ENCODE results near the gene MLC1.
A peak's percentile ranks its signal among the peaks of the same experiment; 100 is the strongest.
"Not testable (repeated sequence)": the region's sequence is repeated elsewhere in the genome, so short reads cannot be mapped to it uniquely, and the experiment has no call there.

Gene MLC1

GRCh38 chr22:50089682-50090411 lies 4.6 kb upstream of the MLC1 start, which contains the start of gene MOV10L1:
Gene MOV10L1, plus strand, starts transcription at chr22:50090006. Its CDS starts 83 bp downstream, at chr22:50090089.
- peak; percentile 35 for DNase-seq (ENCODE audit: low read depth)
- no peak within 1 kb of the TSS for H3K4me3 ChIP-seq (ENCODE audit: low read length)
- TF ChIP-seq CTCF (IDR thresholded peaks at IDR 0.05; ENCODE audit: insufficient read depth, low read depth, low read length, missing control alignments): no peak

GRCh38 chr22:50089231-50089630 lies 4.0 kb upstream of the MLC1 start:
- TF ChIP-seq CTCF (IDR thresholded peaks at IDR 0.05; ENCODE audit: insufficient read depth, low read depth, low read length, missing control alignments): no peak
- no peak for DNase-seq (ENCODE audit: low read depth)
- no peak overlapping the region for H3K4me3 ChIP-seq (ENCODE audit: low read length)

GRCh38 chr22:50088096-50088495 lies 2.9 kb upstream of the MLC1 start:
- H3K4me3 ChIP-seq (ENCODE audit: low read length): no peak overlapping the region
- DNase-seq (ENCODE audit: low read depth): no peak
- TF ChIP-seq CTCF (IDR thresholded peaks at IDR 0.05; ENCODE audit: insufficient read depth, low read depth, low read length, missing control alignments): no peak

GRCh38 chr22:50087646-50088045 lies 2.4 kb upstream of the MLC1 start:
- no peak for DNase-seq (ENCODE audit: low read depth)
- no peak for TF ChIP-seq CTCF (IDR thresholded peaks at IDR 0.05; ENCODE audit: insufficient read depth, low read depth, low read length, missing control alignments)
- H3K4me3 ChIP-seq (ENCODE audit: low read length): no peak overlapping the region

GRCh38 chr22:50086975-50087374 lies 1.7 kb upstream of the MLC1 start:
- H3K4me3 ChIP-seq (ENCODE audit: low read length); DNase-seq (ENCODE audit: low read depth): not testable (repeated sequence)

GRCh38 chr22:50086526-50086925 lies 1.3 kb upstream of the MLC1 start:
- no peak for TF ChIP-seq CTCF (IDR thresholded peaks at IDR 0.05; ENCODE audit: insufficient read depth, low read depth, low read length, missing control alignments)
- no peak overlapping the region for H3K4me3 ChIP-seq (ENCODE audit: low read length)
- DNase-seq (ENCODE audit: low read depth): peak; percentile 20

GRCh38 chr22:50084614-50085021 lies 608 bp downstream of the MLC1 start:
- DNase-seq (ENCODE audit: low read depth): no peak
- no peak overlapping the region for H3K4me3 ChIP-seq (ENCODE audit: low read length)
- no peak for TF ChIP-seq CTCF (IDR thresholded peaks at IDR 0.05; ENCODE audit: insufficient read depth, low read depth, low read length, missing control alignments)

Data from epithelial cell of esophagus (primary cell).